Right lobe of liver (tissue), 6 donors: ENCODE results near the gene ZMYND12. TPM values are rescaled to one million over a fixed set of nuclear protein-coding genes. Genes with fewer than 3 reads are reported as not detected.
"Not testable (repeated sequence)": the region's sequence is repeated elsewhere in the genome, so short reads cannot be mapped to it uniquely, and the experiment has no call there.

Experiments used
- ATAC-seq, 4 donors: fragments of 200-7000 bp; cut with Tn5 transposase; one replicate each; pipeline ENCODE4 v1.9.1; 2020; ENCODE audit warnings: mild to moderate bottlenecking in 4 of 4, moderate library complexity in 4 of 4
- DNase-seq, 3 donors: peaks; one replicate each; pipeline ENCODE4 v3.0.0-alpha.2; 2020
- H3K27ac ChIP-seq, 3 donors: fragments of 200-600 bp; one replicate each; pipeline ENCODE4 v1.8.0; 2022
- H3K27me3 ChIP-seq, 2 donors: fragments of 200-600 bp; one replicate each; pipeline ENCODE4 v1.8.0; 2022
- H3K36me3 ChIP-seq, 4 donors: fragments of 200-600 bp; sonication (generic) in 1 of 4; one replicate each; pipeline versions ENCODE4 v1.5.1 to v1.8.0; 2017 to 2022; ENCODE audit warnings: control low read depth in 1 of 4
- H3K4me1 ChIP-seq, 4 donors: fragments of 200-600 bp; sonication (generic) in 1 of 4; one replicate each; pipeline versions ENCODE4 v1.5.1 to v1.8.0; 2017 to 2022; ENCODE audit warnings: control low read depth in 1 of 4
- H3K4me3 ChIP-seq, 3 donors: fragments of 200-600 bp; one replicate each; pipeline ENCODE4 v1.8.0; 2022
- H3K9me3 ChIP-seq, 4 donors: fragments of 200-600 bp; sonication (generic) in 1 of 4; one replicate each; pipeline versions ENCODE4 v1.5.1 to v1.8.0; 2017 to 2022; ENCODE audit warnings: control low read depth in 1 of 4
- POLR2A ChIP-seq: fragments of 450-650 bp; IDR thresholded peaks from one replicate; pipeline ENCODE4 v1.6.1; 2017; ENCODE audit warnings: antibody characterized with exemption, mild to moderate bottlenecking
- WGBS: methylation state at CpG from one replicate; pipeline ENCODE4 v1.1.6; 2018; ENCODE audit warnings: low coverage, low lambda C conversion rate; ENCODE audit not compliant: insufficient coverage; ENCODE audit errors: missing lambda C conversion rate; 5-methylcytosine and 5-hydroxymethylcytosine counted together
- intact Hi-C, 2 donors: fragments of 100-400 bp; cut with DNase I; formaldehyde crosslinking; loops; one replicate each; pipeline versions ENCODE4 v1.11.2 to v1.14.1; 2022
- total RNA-seq, 6 experiments: library from RNA; depleted of rRNA in 2 of 6; stranded (reverse); fragments of >200 nt in 2 of 6; fragmentation: NEBNext Ultra II Directional in 3 of 6; extraction: Animal tissue kit (Norgen Biotek cat#: 25700) in 3 of 6; gene quantifications; one replicate each; pipeline versions ENCODE4 v1.1.0 to v1.2.4, GENCODE V29; 2016 to 2023
- TF ChIP-seq, protein P1 (sequence below), 4 donors: fragments of 200-600 bp in 3 of 4; fragments of 450-650 bp in 1 of 4; IDR thresholded peaks; one replicate each; pipeline versions ENCODE4 v1.5.1 to v1.8.0; 2016 to 2022; ENCODE audit warnings: antibody characterized with exemption in 4 of 4, mild to moderate bottlenecking in 2 of 4
- donor health status: DM: no; HTN: yes; CAD: no.
- donor health status: DM: no; HTN: no; CAD: no.
- donor health status: DM: no; HTN: no; CAD: no.
- donor health status: DM: no; HTN: yes; CAD: no.
- donor health status: DM: no; HTN: yes; CAD: no.

ZMYND12 gene
- total RNA-seq, 6 experiments from 2014 or later, result 1.5 to 7.3 (median 2.6) TPM

- WGBS, result 76% methylated on average over 2 of the region's 2 CpGs
- no peaks in the 10 kb centered on the region for H3K4me1 ChIP-seq
- H3K4me3 ChIP-seq, result no peak overlapping the region
- no peaks in the 10 kb centered on the region for H3K36me3 ChIP-seq
- no peaks in the 10 kb centered on the region for H3K9me3 ChIP-seq
- DNase-seq, result no peak
- H3K27me3 ChIP-seq, result no peaks in the 10 kb centered on the region
- intact Hi-C loops, result no loop called here
- TF ChIP-seq POLR2A, result no peak
- TF ChIP-seq, protein P1, sequence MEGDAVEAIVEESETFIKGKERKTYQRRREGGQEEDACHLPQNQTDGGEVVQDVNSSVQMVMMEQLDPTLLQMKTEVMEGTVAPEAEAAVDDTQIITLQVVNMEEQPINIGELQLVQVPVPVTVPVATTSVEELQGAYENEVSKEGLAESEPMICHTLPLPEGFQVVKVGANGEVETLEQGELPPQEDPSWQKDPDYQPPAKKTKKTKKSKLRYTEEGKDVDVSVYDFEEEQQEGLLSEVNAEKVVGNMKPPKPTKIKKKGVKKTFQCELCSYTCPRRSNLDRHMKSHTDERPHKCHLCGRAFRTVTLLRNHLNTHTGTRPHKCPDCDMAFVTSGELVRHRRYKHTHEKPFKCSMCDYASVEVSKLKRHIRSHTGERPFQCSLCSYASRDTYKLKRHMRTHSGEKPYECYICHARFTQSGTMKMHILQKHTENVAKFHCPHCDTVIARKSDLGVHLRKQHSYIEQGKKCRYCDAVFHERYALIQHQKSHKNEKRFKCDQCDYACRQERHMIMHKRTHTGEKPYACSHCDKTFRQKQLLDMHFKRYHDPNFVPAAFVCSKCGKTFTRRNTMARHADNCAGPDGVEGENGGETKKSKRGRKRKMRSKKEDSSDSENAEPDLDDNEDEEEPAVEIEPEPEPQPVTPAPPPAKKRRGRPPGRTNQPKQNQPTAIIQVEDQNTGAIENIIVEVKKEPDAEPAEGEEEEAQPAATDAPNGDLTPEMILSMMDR (IDR thresholded peaks at IDR 0.05), result no peak
- H3K27ac ChIP-seq, result no peak overlapping the region
- ATAC-seq, result no peak
These were observed 26.9 kb upstream of the ZMYND12 start for GRCh38 chr1:42482635-42483153.

- Histone ChIP-seq H3K36me3 (no peaks in the 10 kb centered on the region), H3K4me1 (no peaks in the 10 kb centered on the region), H3K4me3 (no peak overlapping the region), H3K27me3 (no peaks in the 10 kb centered on the region), H3K27ac (no peak overlapping the region), H3K9me3 (no peaks in the 10 kb centered on the region)
- WGBS, result 100% methylated on average over 1 of the region's 1 CpG
- ATAC-seq, result no peak
- no peak for TF ChIP-seq POLR2A
- TF ChIP-seq, protein P1 (IDR thresholded peaks at IDR 0.05), result no peak
- DNase-seq, result no peak
- intact Hi-C loops, result no loop called here
These were observed 25.1 kb upstream of the ZMYND12 start for GRCh38 chr1:42480921-42481320.

- ATAC-seq, result no peak
- no peak overlapping the region for H3K4me3 ChIP-seq
- DNase-seq, result no peak
- WGBS, result 24% methylated on average over 2 of the region's 4 CpGs
- no peak for TF ChIP-seq POLR2A
- TF ChIP-seq, protein P1 (IDR thresholded peaks at IDR 0.05), result no peak
- intact Hi-C loops, result no loop called here
- H3K27ac ChIP-seq, result no peak overlapping the region
- H3K27me3 ChIP-seq, result no peaks in the 10 kb centered on the region
- H3K9me3 ChIP-seq, result no peaks in the 10 kb centered on the region
- H3K36me3 ChIP-seq, result no peaks in the 10 kb centered on the region
- H3K4me1 ChIP-seq, result no peaks in the 10 kb centered on the region
These were observed 23.8 kb upstream of the ZMYND12 start for GRCh38 chr1:42479621-42480020.

DNA sequence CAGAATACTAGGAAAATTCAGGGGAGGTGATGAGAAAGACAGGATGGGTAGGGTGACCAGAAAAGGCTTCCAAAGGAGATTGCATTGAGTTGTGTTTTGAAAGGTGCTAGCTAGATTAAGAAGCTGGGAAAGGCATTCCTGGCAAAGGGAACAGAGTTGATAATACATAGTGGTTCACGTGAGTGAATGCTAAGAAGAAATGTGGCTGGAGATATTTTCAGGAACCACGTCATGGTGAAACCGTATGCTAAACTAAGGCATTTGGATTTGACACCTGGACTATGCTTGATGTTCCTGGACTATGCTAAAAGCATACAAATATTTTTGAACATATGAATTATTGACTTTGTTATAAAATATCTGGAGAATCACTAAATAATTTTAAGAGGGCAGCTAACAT, 22.0 kb upstream of the ZMYND12 start:
- Histone ChIP-seq H3K36me3 (no peaks in the 10 kb centered on the region), H3K4me3 (no peak overlapping the region), H3K4me1 (no peaks in the 10 kb centered on the region), H3K27me3 (no peaks in the 10 kb centered on the region), H3K27ac (no peak overlapping the region), H3K9me3 (no peaks in the 10 kb centered on the region)
- intact Hi-C loops, result no loop called here
- 71% methylated on average over 1 of the region's 3 CpGs for WGBS
- TF ChIP-seq, protein P1 (IDR thresholded peaks at IDR 0.05), result no peak
- TF ChIP-seq POLR2A, result no peak
- no peak for DNase-seq
- no peak for ATAC-seq

DNA sequence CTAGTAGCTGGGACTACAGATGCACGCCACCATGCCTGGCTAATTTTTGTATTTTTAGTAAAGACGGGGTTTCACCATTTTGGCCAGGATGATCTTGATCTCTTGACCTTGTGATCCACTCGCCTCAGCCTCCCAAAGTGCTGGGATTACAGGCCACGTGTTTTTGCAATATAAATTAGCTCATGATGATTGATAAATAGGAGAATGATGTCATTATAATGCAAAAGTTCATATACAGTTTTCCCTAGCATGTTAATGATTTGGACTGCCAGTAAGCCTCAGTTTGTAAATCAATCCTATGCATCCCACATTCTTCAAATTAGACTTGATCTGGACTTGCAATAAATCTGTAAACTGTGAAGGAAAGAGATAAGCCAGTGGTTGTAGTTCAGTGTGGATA, 21.5 kb upstream of the ZMYND12 start:
- DNase-seq, H3K27ac ChIP-seq, H3K36me3 ChIP-seq, intact Hi-C loops, H3K4me3 ChIP-seq, H3K27me3 ChIP-seq, H3K9me3 ChIP-seq, ATAC-seq, H3K4me1 ChIP-seq: not testable (repeated sequence)
- 84% methylated on average over 4 of the region's 4 CpGs for WGBS
